Astrocyte of the cerebellum (primary cell): ENCODE results near the gene SYAP1.
A peak's percentile ranks its signal among the peaks of the same experiment; 100 is the strongest.

ENCODE experiments used
- DNase-seq: peaks from one replicate; pipeline ENCODE4 v3.0.0-alpha.2; 2011; ENCODE audit warnings: low read depth
- H3K4me3 ChIP-seq: 2 replicates; pipeline ENCODE4 v1.5.1; 2011; ENCODE audit warnings: mild to moderate bottlenecking, low read depth, low read length, moderate library complexity
- CTCF ChIP-seq: IDR thresholded peaks from 2 replicates; pipeline ENCODE4 v1.5.1; 2012; ENCODE audit warnings: low read length, low read depth, moderate library complexity, mild to moderate bottlenecking; ENCODE audit errors: missing control alignments
- in situ Hi-C: cut with HindIII; loops from 2 replicates; pipeline ENCODE4 v1.10.0; 2017; ENCODE audit warnings: low sequenced_read_pairs

SYAP1 gene

DNA sequence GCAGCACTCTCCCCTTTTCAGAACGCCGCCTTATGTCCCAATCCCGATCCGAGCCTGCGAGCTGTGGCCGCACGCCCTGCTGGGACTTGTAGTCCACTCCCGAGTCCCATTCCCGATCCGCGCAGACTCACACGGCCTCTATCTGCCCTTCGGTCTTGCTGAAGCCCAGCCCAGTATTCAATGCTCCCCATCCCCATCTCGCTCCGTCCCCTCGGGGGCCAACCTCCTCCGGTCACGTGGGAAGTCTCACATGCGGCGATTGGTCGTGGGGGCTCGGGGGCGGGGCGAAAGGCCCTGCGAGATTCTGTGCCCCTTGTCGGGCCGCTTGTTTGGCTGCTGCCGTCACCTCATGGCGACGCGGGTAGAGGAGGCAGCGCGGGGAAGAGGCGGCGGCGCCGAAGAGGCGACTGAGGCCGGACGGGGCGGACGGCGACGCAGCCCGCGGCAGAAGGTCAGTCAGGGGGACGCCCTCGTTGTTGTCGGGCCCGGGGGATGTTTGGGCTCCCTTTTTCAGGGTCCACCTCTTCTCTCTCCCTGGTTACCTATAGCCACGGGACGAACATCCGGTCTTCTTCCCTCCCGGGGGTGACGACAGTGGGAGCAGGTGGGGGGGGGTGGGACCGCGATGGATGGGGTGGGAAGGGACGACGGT is 66.9 kb downstream of the SYAP1 start, which contains the start of gene TXLNG:
TXLNG (plus strand) TSS at position 328 of the 652 bp plus-strand sequence; CDS start at position 350, 22 bp downstream.
- peak within 1 kb of the TSS; percentile 59 for H3K4me3 ChIP-seq
- DNase-seq: peak; percentile 99
- TF ChIP-seq CTCF: no peak
- in situ Hi-C loops: no loop called here

- H3K4me3 ChIP-seq: peak overlapping the region; percentile 59
- no peak for TF ChIP-seq CTCF
- in situ Hi-C loops: no loop called here
- DNase-seq: no peak
These were observed 67.7 kb downstream of the SYAP1 start for GRCh38 chrX:16786791-16787735.

DNA sequence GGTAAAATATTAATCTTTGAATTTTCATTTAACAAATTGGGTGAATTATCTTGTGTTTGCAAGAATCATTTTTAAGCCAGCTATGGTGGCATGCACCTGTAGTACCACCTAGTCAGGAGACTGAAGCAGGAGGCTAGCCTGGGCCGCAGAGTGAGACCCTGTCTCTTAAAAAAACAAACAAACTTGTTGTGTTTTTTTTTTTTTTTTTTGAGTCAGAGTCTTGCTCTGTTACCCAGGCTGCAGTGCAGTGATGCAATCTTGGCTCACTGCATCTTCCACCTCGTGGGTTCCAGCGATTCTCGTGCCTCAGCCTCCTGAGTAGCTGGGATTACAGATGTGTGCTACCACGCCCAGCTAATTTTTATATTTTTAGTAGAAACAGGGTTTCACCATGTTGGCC is 69.1 kb downstream of the SYAP1 start:
- in situ Hi-C loops: no loop called here
- no peak for DNase-seq
- no peak overlapping the region for H3K4me3 ChIP-seq

DNA sequence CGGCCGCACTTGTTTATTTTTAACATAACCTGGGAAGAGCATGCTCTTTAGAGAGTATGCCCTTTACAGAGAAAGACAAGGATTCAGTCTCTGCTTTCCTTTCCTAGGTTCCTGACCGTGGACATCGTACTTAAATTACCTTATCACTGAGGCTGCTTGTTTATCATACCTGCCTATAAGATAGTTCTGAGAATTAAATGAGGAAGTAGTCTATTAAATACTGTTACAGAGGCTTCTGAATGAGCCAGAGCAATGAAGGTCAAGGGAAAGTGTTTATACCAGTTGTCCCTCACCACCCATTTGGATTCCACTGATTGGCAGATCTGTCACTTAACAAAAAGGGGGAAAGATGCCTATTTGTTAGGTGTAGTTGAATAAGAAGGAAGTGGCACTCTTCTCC is 76.9 kb downstream of the SYAP1 start:
- no peak for DNase-seq
- no peak overlapping the region for H3K4me3 ChIP-seq
- in situ Hi-C loops: no loop called here
- no peak for TF ChIP-seq CTCF

More for the DNA sequence above, 69.1 kb downstream of the SYAP1 start:
- no peak for TF ChIP-seq CTCF

- in situ Hi-C loops: no loop called here
- peak; percentile 22 for DNase-seq
- no peak for TF ChIP-seq CTCF
- H3K4me3 ChIP-seq: no peak overlapping the region
These were observed 77.9 kb downstream of the SYAP1 start for GRCh38 chrX:16797358-16797757.

DNA sequence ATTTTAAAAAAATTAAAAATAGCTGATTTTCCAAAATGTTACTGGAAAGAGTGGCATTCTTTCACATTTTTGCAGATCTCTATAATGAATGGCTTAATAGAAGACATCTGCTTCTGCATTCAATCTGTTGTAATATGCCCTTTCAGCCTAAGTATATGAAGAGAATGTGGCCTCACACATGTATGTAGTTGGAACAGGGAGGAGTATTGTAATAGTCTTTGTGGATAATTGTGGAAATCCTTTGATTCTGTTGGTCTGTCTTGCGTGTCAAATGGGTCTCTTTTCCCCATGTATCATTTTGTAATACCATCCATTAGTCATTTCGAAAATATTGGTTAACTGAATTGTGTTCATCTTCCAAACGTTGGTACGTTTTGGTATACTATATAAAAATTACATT is 78.4 kb downstream of the SYAP1 start:
- no peak for DNase-seq

More for the DNA sequence above, 78.4 kb downstream of the SYAP1 start:
- TF ChIP-seq CTCF: no peak
- in situ Hi-C loops: no loop called here
- no peak overlapping the region for H3K4me3 ChIP-seq
